Cardiac muscle cell (in vitro differentiated cells and primary cell): ENCODE results near the gene PVR. TPM values are rescaled to one million over a fixed set of nuclear protein-coding genes. Genes with fewer than 3 reads are reported as not detected.

Experiments used
- DNase-seq, 2 donors: peaks; one replicate each; pipeline versions ENCODE4 v3.0.0 to v3.0.0-alpha.2; 2010 to 2017; ENCODE audit warnings: low read depth in 1 of 2, low spot score in 1 of 2
- H3K27ac ChIP-seq: fragments of 200-600 bp; sonication (generic); 2 replicates; pipeline ENCODE4 v1.5.1; 2016
- H3K27me3 ChIP-seq: fragments of 200-600 bp; sonication (generic); 2 replicates; pipeline ENCODE4 v1.6.0; 2016; ENCODE audit warnings: control low read depth
- H3K36me3 ChIP-seq: fragments of 200-600 bp; sonication (generic); 2 replicates; pipeline ENCODE4 v1.5.1; 2016; ENCODE audit warnings: control low read depth
- H3K4me1 ChIP-seq: fragments of 200-600 bp; sonication (generic); 2 replicates; pipeline ENCODE4 v1.8.1; 2017; ENCODE audit warnings: low read depth, mild to moderate bottlenecking, mixed run types
- H3K4me3 ChIP-seq: fragments of 200-600 bp; sonication (generic); 2 replicates; pipeline ENCODE4 v1.5.1; 2016; ENCODE audit warnings: mild to moderate bottlenecking
- H3K9me3 ChIP-seq: fragments of 200-600 bp; sonication (generic); 2 replicates; pipeline ENCODE4 v1.5.1; 2017; ENCODE audit warnings: low read depth, mild to moderate bottlenecking, control low read depth
- CTCF ChIP-seq: IDR thresholded peaks from 2 replicates; pipeline ENCODE4 v1.5.1; 2012; ENCODE audit warnings: low read depth, mild to moderate bottlenecking, low read length
- polyA plus RNA-seq: library from polyadenylated mRNA; unstranded; fragments of >200 nt; fragmentation: Nextera tagmentation; extraction: Ambion mirVana; gene quantifications from 2 replicates; pipeline ENCODE4 v1.2.1, GENCODE V29; 2016
- total RNA-seq: library from RNA; depleted of rRNA; stranded (reverse); fragments of >200 nt; gene quantifications from 2 replicates; pipeline ENCODE4 v1.2.3, GENCODE V29; 2016

Gene PVR
- total and polyA plus RNA-seq, 2 experiments from 2014 or later = 19.6 to 20.8 TPM

DNA sequence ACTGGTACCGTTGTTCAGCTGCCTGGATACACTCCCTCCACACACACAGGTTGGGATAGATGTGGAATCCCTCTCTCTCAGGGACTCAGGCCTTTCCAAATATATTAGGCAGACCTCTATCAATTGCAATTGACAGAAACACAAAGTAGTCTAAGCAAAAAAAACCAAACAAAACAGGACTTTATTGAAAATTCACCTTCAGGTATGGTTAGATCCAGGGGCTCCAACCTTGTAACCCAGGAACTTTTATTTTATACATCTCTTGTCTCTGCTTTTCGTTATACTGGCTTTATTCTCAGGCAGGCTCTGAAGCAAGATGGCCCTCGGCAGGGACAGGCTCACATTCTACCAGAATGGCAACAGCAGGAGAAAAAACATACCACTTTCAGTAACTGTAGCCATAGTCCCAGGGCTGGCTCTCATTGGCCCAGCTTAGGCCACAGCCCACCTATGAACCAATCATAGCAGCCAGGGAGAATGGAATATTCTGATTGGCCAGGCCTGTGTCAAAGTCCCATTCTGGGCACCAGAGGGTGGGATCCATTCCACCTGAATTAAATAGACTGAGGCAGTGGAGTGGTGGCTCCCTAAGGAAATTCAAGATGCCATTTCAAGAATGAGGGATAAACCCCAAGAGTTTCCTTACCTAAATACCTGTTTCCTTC, 14.5 kb downstream of the PVR start:
- no peak overlapping the region for H3K4me3 ChIP-seq
- H3K4me1 ChIP-seq = no peaks in the 10 kb centered on the region
- no peak for DNase-seq
- H3K27me3 ChIP-seq = no peaks in the 10 kb centered on the region
- no peaks in the 10 kb centered on the region for H3K9me3 ChIP-seq
- TF ChIP-seq CTCF = no peak
- H3K36me3 ChIP-seq = peaks cover 34% of the 10 kb centered on the region
- no peak overlapping the region for H3K27ac ChIP-seq

DNA sequence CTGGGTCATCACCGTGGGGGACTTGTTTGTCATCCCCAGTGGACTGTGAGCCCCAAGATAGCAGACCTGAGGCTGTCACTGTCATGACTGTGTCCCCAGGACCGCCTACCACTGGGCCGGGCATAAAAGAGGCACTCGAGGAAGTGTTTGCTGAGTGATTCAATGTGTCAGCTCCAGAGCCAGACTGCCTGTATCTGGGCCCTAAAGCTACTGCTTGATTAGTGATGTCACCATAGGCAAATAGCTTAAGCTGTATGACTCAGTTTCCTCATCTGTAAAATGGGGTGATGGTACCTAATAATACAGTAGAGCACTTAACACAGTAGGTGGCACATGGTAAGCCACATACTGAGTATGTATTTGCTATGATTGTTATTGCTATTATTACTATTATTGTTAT, 16.4 kb downstream of the PVR start:
- peaks cover 24% of the 10 kb centered on the region for H3K36me3 ChIP-seq
- TF ChIP-seq CTCF = no peak

GRCh38 chr19:44661205-44661604, 17.5 kb downstream of the PVR start:
- H3K4me1 ChIP-seq = no peaks in the 10 kb centered on the region
- DNase-seq = no peak
- H3K27ac ChIP-seq = no peak overlapping the region
- H3K36me3 ChIP-seq = peaks cover 21% of the 10 kb centered on the region
- no peak for TF ChIP-seq CTCF
- H3K9me3 ChIP-seq = no peaks in the 10 kb centered on the region
- H3K4me3 ChIP-seq = no peak overlapping the region
- no peaks in the 10 kb centered on the region for H3K27me3 ChIP-seq

More for the DNA sequence above, 16.4 kb downstream of the PVR start:
- DNase-seq = no peak
- Histone ChIP-seq H3K27ac (no peak overlapping the region), H3K4me3 (no peak overlapping the region), H3K4me1 (no peaks in the 10 kb centered on the region), H3K27me3 (no peaks in the 10 kb centered on the region), H3K9me3 (no peaks in the 10 kb centered on the region)

GRCh38 chr19:44661904-44662303, 18.2 kb downstream of the PVR start:
- H3K4me1 ChIP-seq = no peaks in the 10 kb centered on the region
- H3K36me3 ChIP-seq = peaks cover 21% of the 10 kb centered on the region
- no peak for TF ChIP-seq CTCF
- no peak overlapping the region for H3K4me3 ChIP-seq
- no peaks in the 10 kb centered on the region for H3K9me3 ChIP-seq
- H3K27ac ChIP-seq = no peak overlapping the region
- no peaks in the 10 kb centered on the region for H3K27me3 ChIP-seq
- no peak for DNase-seq

DNA sequence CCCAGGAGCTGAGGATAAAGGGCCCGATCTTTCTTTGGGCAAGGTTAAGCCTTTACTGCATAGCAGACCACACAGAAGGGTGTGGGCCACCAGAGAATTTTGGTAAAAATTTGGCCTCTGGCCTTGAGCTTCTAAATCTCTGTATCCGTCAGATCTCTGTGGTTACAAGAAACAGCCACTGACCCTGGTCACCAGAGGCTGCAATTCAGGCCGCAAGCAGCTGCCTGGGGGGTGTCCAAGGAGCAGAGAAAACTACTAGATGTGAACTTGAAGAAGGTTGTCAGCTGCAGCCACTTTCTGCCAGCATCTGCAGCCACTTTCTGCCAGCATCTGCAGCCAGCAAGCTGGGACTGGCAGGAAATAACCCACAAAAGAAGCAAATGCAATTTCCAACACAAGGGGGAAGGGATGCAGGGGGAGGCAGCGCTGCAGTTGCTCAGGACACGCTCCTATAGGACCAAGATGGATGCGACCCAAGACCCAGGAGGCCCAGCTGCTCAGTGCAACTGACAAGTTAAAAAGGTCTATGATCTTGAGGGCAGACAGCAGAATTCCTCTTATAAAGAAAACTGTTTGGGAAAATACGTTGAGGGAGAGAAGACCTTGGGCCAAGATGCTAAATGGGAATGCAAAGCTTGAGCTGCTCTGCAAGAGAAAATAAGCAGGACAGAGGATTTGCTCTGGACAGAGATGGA, 19.1 kb downstream of the PVR start:
- H3K9me3 ChIP-seq = no peaks in the 10 kb centered on the region
- peak in 1 of 2 donors; percentile 43 for DNase-seq
- no peak overlapping the region for H3K4me3 ChIP-seq
- peaks cover 21% of the 10 kb centered on the region for H3K36me3 ChIP-seq
- no peaks in the 10 kb centered on the region for H3K4me1 ChIP-seq
- TF ChIP-seq CTCF = no peak
- no peaks in the 10 kb centered on the region for H3K27me3 ChIP-seq
- no peak overlapping the region for H3K27ac ChIP-seq
